ENCODE results near the gene WASF3.

The WASF3 gene

GRCh38 chr13:26653842-26654241, 96.4 kb downstream of the WASF3 start:
- H3K36me3 ChIP-seq (ENCODE audit: insufficient read depth, low read length): no peaks in the 10 kb centered on the region
- H3K4me2 ChIP-seq (ENCODE audit: low read length): no peak overlapping the region
- no peak overlapping the region for H2AFZ ChIP-seq (ENCODE audit: low read length)
- H3K79me2 ChIP-seq (ENCODE audit: insufficient read depth, low read length): no peaks in the 10 kb centered on the region
- H3F3A ChIP-seq (ENCODE audit: insufficient read depth, low read length): no peaks in the 10 kb centered on the region
- H3K9me3 ChIP-seq (ENCODE audit: low read length): no peaks in the 10 kb centered on the region
- H3K27ac ChIP-seq (ENCODE audit: low read depth, low read length, poor library complexity, severe bottlenecking): no peak overlapping the region
- TF ChIP-seq, protein P1, sequence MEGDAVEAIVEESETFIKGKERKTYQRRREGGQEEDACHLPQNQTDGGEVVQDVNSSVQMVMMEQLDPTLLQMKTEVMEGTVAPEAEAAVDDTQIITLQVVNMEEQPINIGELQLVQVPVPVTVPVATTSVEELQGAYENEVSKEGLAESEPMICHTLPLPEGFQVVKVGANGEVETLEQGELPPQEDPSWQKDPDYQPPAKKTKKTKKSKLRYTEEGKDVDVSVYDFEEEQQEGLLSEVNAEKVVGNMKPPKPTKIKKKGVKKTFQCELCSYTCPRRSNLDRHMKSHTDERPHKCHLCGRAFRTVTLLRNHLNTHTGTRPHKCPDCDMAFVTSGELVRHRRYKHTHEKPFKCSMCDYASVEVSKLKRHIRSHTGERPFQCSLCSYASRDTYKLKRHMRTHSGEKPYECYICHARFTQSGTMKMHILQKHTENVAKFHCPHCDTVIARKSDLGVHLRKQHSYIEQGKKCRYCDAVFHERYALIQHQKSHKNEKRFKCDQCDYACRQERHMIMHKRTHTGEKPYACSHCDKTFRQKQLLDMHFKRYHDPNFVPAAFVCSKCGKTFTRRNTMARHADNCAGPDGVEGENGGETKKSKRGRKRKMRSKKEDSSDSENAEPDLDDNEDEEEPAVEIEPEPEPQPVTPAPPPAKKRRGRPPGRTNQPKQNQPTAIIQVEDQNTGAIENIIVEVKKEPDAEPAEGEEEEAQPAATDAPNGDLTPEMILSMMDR (IDR thresholded peaks at IDR 0.05; ENCODE audit: low read length): no peak
- TF ChIP-seq EZH2 (IDR thresholded peaks at IDR 0.05; ENCODE audit: borderline replicate concordance, low read length): no peak
- H3K4me1 ChIP-seq (ENCODE audit: insufficient read depth, low read length, severe bottlenecking): no peaks in the 10 kb centered on the region
- no peaks in the 10 kb centered on the region for H4K20me1 ChIP-seq (ENCODE audit: insufficient read depth, low read length)
- no peak overlapping the region for H3K4me3 ChIP-seq (ENCODE audit: low read depth, low read length, poor library complexity, severe bottlenecking)
- H3K9ac ChIP-seq (ENCODE audit: low read length): no peak overlapping the region
- no peaks in the 10 kb centered on the region for H3K27me3 ChIP-seq (ENCODE audit: insufficient read depth, low read length)
- H3K9me2 ChIP-seq (ENCODE audit: low read depth, low read length): no peaks in the 10 kb centered on the region

DNA sequence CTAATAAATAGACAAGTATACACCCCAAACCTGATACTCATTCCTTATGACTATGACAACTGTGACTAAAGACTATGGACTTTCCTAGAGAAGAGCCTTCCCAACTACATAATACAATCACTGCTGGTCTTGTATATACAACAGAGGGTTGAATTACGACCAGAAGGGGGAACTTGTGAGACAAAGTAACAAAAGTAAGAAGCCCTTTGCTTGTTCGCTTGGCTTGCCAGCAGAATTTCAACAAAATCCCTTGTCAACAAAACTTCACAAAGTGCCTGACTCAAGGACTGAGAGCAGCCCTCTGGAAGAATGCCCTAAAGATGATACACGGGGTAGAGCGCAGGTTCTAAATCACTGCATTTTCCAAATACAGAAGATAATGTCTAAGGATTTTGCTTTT, 99.4 kb downstream of the WASF3 start:
- Histone ChIP-seq H4K20me1 (ENCODE audit: insufficient read depth, low read length) (no peaks in the 10 kb centered on the region), H3K9me3 (ENCODE audit: low read length) (no peaks in the 10 kb centered on the region), H3K9me2 (ENCODE audit: low read depth, low read length) (no peaks in the 10 kb centered on the region), H3K4me3 (ENCODE audit: low read depth, low read length, poor library complexity, severe bottlenecking) (no peak overlapping the region), H3K27ac (ENCODE audit: low read depth, low read length, poor library complexity, severe bottlenecking) (no peak overlapping the region), H3K9ac (ENCODE audit: low read length) (no peak overlapping the region), H3F3A (ENCODE audit: insufficient read depth, low read length) (no peaks in the 10 kb centered on the region), H2AFZ (ENCODE audit: low read length) (no peak overlapping the region), H3K36me3 (ENCODE audit: insufficient read depth, low read length) (no peaks in the 10 kb centered on the region), H3K79me2 (ENCODE audit: insufficient read depth, low read length) (no peaks in the 10 kb centered on the region), H3K4me1 (ENCODE audit: insufficient read depth, low read length, severe bottlenecking) (no peaks in the 10 kb centered on the region), H3K27me3 (ENCODE audit: insufficient read depth, low read length) (no peaks in the 10 kb centered on the region), H3K4me2 (ENCODE audit: low read length) (no peak overlapping the region)
- no peak for TF ChIP-seq EZH2 (IDR thresholded peaks at IDR 0.05; ENCODE audit: borderline replicate concordance, low read length)
- TF ChIP-seq, protein P1 (IDR thresholded peaks at IDR 0.05; ENCODE audit: low read length): peak; percentile 39; the same call in 1 of the 2 replicates

DNA sequence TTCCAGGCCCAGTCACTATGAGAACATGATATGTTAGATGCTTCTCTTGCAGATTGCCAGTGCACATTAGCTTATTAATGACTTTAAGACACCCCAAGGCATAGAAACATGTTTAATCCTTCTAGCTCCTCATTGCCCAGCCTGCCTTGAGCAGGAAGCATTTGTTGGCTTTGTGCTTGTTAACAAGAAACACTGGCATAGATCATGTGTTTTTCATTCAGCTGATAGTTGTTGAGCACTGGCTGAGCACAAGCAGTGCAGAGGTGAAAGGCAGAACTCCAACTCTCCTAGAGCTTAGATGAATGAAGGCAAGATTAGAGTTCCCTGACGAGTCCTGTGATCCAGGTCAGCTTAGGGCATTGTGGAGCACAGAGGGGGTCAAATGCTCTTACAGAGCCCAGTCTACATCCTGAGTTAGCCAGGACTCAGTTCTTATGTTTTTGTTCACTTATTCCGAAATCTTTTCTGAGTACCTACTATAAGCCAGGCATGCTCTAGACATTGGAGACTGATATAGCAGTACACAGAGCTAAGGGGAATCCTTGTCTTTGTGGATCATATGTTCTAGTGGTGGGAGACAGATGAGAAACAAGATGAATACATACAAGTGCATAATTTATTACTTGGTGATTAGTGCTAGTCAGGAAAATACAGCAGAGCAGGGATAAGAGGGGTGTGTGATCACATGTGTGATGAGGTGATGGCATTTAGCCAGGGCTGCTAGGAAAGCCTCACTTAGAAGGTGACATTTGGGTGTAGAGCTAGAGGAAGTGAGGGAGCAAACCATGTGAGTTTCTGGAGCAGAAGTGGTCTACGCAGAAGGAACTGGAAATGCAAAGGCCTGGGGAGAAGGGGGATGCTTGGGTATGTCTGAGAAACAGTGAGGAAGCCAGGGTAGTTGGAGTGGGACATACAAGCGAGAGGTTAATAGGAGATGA, 101.2 kb downstream of the WASF3 start:
- no peaks in the 10 kb centered on the region for H3K79me2 ChIP-seq (ENCODE audit: insufficient read depth, low read length)
- no peaks in the 10 kb centered on the region for H4K20me1 ChIP-seq (ENCODE audit: insufficient read depth, low read length)
- no peak overlapping the region for H3K4me2 ChIP-seq (ENCODE audit: low read length)
- no peaks in the 10 kb centered on the region for H3K9me3 ChIP-seq (ENCODE audit: low read length)
- no peaks in the 10 kb centered on the region for H3K27me3 ChIP-seq (ENCODE audit: insufficient read depth, low read length)
- H3K9me2 ChIP-seq (ENCODE audit: low read depth, low read length): no peaks in the 10 kb centered on the region
- no peak overlapping the region for H3K4me3 ChIP-seq (ENCODE audit: low read depth, low read length, poor library complexity, severe bottlenecking)
- TF ChIP-seq, protein P1 (IDR thresholded peaks at IDR 0.05; ENCODE audit: low read length): no peak
- no peak for TF ChIP-seq EZH2 (IDR thresholded peaks at IDR 0.05; ENCODE audit: borderline replicate concordance, low read length)
- H3K27ac ChIP-seq (ENCODE audit: low read depth, low read length, poor library complexity, severe bottlenecking): no peak overlapping the region
- no peak overlapping the region for H2AFZ ChIP-seq (ENCODE audit: low read length)
- no peak overlapping the region for H3K9ac ChIP-seq (ENCODE audit: low read length)
- no peaks in the 10 kb centered on the region for H3F3A ChIP-seq (ENCODE audit: insufficient read depth, low read length)
- no peaks in the 10 kb centered on the region for H3K36me3 ChIP-seq (ENCODE audit: insufficient read depth, low read length)
- H3K4me1 ChIP-seq (ENCODE audit: insufficient read depth, low read length, severe bottlenecking): no peaks in the 10 kb centered on the region
